HUES48 (cell line): ENCODE results near the gene USP4.
A peak's percentile ranks its signal among the peaks of the same experiment; 100 is the strongest.
"Not testable (repeated sequence)": the region's sequence is repeated elsewhere in the genome, so short reads cannot be mapped to it uniquely, and the experiment has no call there.

Source experiments
- H3K27ac ChIP-seq: one replicate; pipeline ENCODE4 v1.7.0; 2013; ENCODE audit warnings: low read depth, low read length, inconsistent platforms
- H3K27me3 ChIP-seq: 2 replicates; pipeline ENCODE4 v1.6.1; 2013; ENCODE audit warnings: mild to moderate bottlenecking, low read length; ENCODE audit not compliant: control insufficient read depth, insufficient read depth
- H3K36me3 ChIP-seq: 2 replicates; pipeline ENCODE4 v1.6.1; 2013; ENCODE audit warnings: low read length; ENCODE audit not compliant: control insufficient read depth, insufficient read depth
- H3K4me1 ChIP-seq: 2 replicates; pipeline ENCODE4 v1.6.1; 2013; ENCODE audit warnings: mild to moderate bottlenecking, low read length; ENCODE audit not compliant: control insufficient read depth, insufficient read depth
- H3K4me3 ChIP-seq: 2 replicates; pipeline ENCODE4 v1.5.1; 2013; ENCODE audit warnings: mild to moderate bottlenecking, low read depth, low read length
- H3K9ac ChIP-seq: 2 replicates; pipeline ENCODE4 v1.6.1; 2013; ENCODE audit warnings: mild to moderate bottlenecking, low read depth, low read length, moderate library complexity
- H3K9me3 ChIP-seq: 2 replicates; pipeline ENCODE4 v1.6.1; 2013; ENCODE audit warnings: low read length; ENCODE audit not compliant: control insufficient read depth, insufficient read depth

The USP4 gene

GRCh38 chr3:49351521-49352011 lies 11.7 kb upstream of the USP4 start:
- H3K27me3 ChIP-seq = no peaks in the 10 kb centered on the region
- no peak overlapping the region for H3K9ac ChIP-seq
- no peak overlapping the region for H3K4me3 ChIP-seq
- no peak overlapping the region for H3K27ac ChIP-seq
- no peaks in the 10 kb centered on the region for H3K4me1 ChIP-seq
- H3K36me3 ChIP-seq = peaks cover 9% of the 10 kb centered on the region
- no peaks in the 10 kb centered on the region for H3K9me3 ChIP-seq

- H3K27ac ChIP-seq = no peak overlapping the region
- no peaks in the 10 kb centered on the region for H3K9me3 ChIP-seq
- no peaks in the 10 kb centered on the region for H3K27me3 ChIP-seq
- H3K4me1 ChIP-seq = no peaks in the 10 kb centered on the region
- no peaks in the 10 kb centered on the region for H3K36me3 ChIP-seq
- H3K4me3 ChIP-seq = no peak overlapping the region
- H3K9ac ChIP-seq = no peak overlapping the region
These were observed 9.7 kb upstream of the USP4 start for GRCh38 chr3:49349348-49350114.

GRCh38 chr3:49348361-49348760 lies 8.5 kb upstream of the USP4 start:
- H3K4me1 ChIP-seq, H3K4me3 ChIP-seq, H3K36me3 ChIP-seq, H3K9ac ChIP-seq, H3K9me3 ChIP-seq, H3K27me3 ChIP-seq, H3K27ac ChIP-seq: not testable (repeated sequence)

GRCh38 chr3:49346797-49347251 lies 7.0 kb upstream of the USP4 start:
- Histone ChIP-seq H3K9ac (no peak overlapping the region), H3K9me3 (no peaks in the 10 kb centered on the region), H3K4me1 (no peaks in the 10 kb centered on the region), H3K4me3 (no peak overlapping the region), H3K27ac (no peak overlapping the region), H3K36me3 (no peaks in the 10 kb centered on the region), H3K27me3 (no peaks in the 10 kb centered on the region)

GRCh38 chr3:49343163-49343562 lies 3.3 kb upstream of the USP4 start:
- Histone ChIP-seq H3K9me3 (no peaks in the 10 kb centered on the region), H3K36me3 (no peaks in the 10 kb centered on the region), H3K4me3 (no peak overlapping the region), H3K27me3 (no peaks in the 10 kb centered on the region), H3K27ac (no peak overlapping the region), H3K4me1 (peaks cover 4% of the 10 kb centered on the region; the same call in 1 of the 2 replicates), H3K9ac (no peak overlapping the region)

GRCh38 chr3:49341996-49342395 lies 2.1 kb upstream of the USP4 start:
- H3K36me3 ChIP-seq = no peaks in the 10 kb centered on the region
- no peak overlapping the region for H3K4me3 ChIP-seq
- H3K9me3 ChIP-seq = no peaks in the 10 kb centered on the region
- H3K9ac ChIP-seq = no peak overlapping the region
- no peaks in the 10 kb centered on the region for H3K27me3 ChIP-seq
- no peak overlapping the region for H3K27ac ChIP-seq
- H3K4me1 ChIP-seq = peaks cover 4% of the 10 kb centered on the region; the same call in 1 of the 2 replicates

- Histone ChIP-seq H3K36me3 (peaks cover 12% of the 10 kb centered on the region), H3K9me3 (no peaks in the 10 kb centered on the region), H3K27me3 (no peaks in the 10 kb centered on the region), H3K9ac (peak overlapping the region; percentile 78), H3K27ac (peak overlapping the region; percentile 86), H3K4me1 (peaks cover 4% of the 10 kb centered on the region; the same call in 1 of the 2 replicates), H3K4me3 (peak overlapping the region; percentile 90)
These were observed 292 bp downstream of the USP4 start for GRCh38 chr3:49339581-49339940.

- Histone ChIP-seq H3K9me3 (no peaks in the 10 kb centered on the region), H3K4me1 (no peaks in the 10 kb centered on the region), H3K27ac (no peak overlapping the region), H3K36me3 (peaks cover 47% of the 10 kb centered on the region), H3K27me3 (no peaks in the 10 kb centered on the region), H3K9ac (no peak overlapping the region), H3K4me3 (no peak overlapping the region)
These were observed 5.8 kb downstream of the USP4 start for GRCh38 chr3:49333916-49334633.

GRCh38 chr3:49333091-49333490 lies 6.8 kb downstream of the USP4 start:
- Histone ChIP-seq H3K36me3 (peaks cover 48% of the 10 kb centered on the region), H3K27ac (no peak overlapping the region), H3K9ac (no peak overlapping the region), H3K27me3 (no peaks in the 10 kb centered on the region), H3K4me3 (no peak overlapping the region), H3K9me3 (no peaks in the 10 kb centered on the region), H3K4me1 (no peaks in the 10 kb centered on the region)

GRCh38 chr3:49329186-49329585 lies 10.7 kb downstream of the USP4 start:
- Histone ChIP-seq H3K9me3 (no peaks in the 10 kb centered on the region), H3K4me3 (no peak overlapping the region), H3K27ac (no peak overlapping the region), H3K36me3 (peaks cover 65% of the 10 kb centered on the region), H3K4me1 (no peaks in the 10 kb centered on the region), H3K9ac (no peak overlapping the region), H3K27me3 (no peaks in the 10 kb centered on the region)

- peaks cover 66% of the 10 kb centered on the region for H3K36me3 ChIP-seq
- H3K27me3 ChIP-seq, H3K4me3 ChIP-seq, H3K27ac ChIP-seq, H3K4me1 ChIP-seq, H3K9me3 ChIP-seq, H3K9ac ChIP-seq: not testable (repeated sequence)
These were observed 11.5 kb downstream of the USP4 start for GRCh38 chr3:49328350-49328749.
